WTC11 (cell line): ENCODE measurements around the gene FZD1. TPM values are rescaled to one million over a fixed set of nuclear protein-coding genes. Genes with fewer than 3 reads are reported as not detected.

ENCODE experiments used
- ATAC-seq: fragments of 200-7000 bp; cut with Tn5 transposase; 2 replicates; pipeline ENCODE4 v1.10.0; 2021; ENCODE audit warnings: mild to moderate bottlenecking, moderate library complexity
- CTCF ChIA-PET: fragments of 300-600 bp; sonication (Branson Sonifier 250); formaldehyde crosslinking; loops from one replicate; lab custom pipeline; 2021; ENCODE audit warnings: antibody characterized with exemption; lab: Charles Lee
- POLR2A ChIA-PET: fragments of 350-600 bp; sonication (Branson Sonifier 250); formaldehyde crosslinking; loops from one replicate; lab custom pipeline; 2021; ENCODE audit warnings: antibody characterized with exemption; lab: Charles Lee
- DNase-seq: peaks from one replicate; pipeline ENCODE4 v3.0.0; 2021; ENCODE audit warnings: low spot score
- H3K27ac Mint-ChIP-seq: 2 replicates; pipeline ENCODE4 v1.8.0; 2021; ENCODE audit warnings: mixed read lengths
- H3K27me3 Mint-ChIP-seq: 2 replicates; pipeline ENCODE4 v1.8.0; 2021; ENCODE audit warnings: low read depth, mild to moderate bottlenecking, moderate library complexity, mixed read lengths
- H3K36me3 Mint-ChIP-seq: 2 replicates; pipeline ENCODE4 v1.8.0; 2021; ENCODE audit warnings: mixed read lengths
- H3K4me1 Mint-ChIP-seq: 2 replicates; pipeline ENCODE4 v1.8.0; 2022; ENCODE audit warnings: mixed read lengths
- H3K4me3 Mint-ChIP-seq: 2 replicates; pipeline ENCODE4 v1.8.0; 2021; ENCODE audit warnings: mild to moderate bottlenecking, moderate library complexity, mixed read lengths
- H3K9me3 Mint-ChIP-seq: 2 replicates; pipeline ENCODE4 v1.8.0; 2021; ENCODE audit warnings: mixed read lengths
- CREB1 ChIP-seq: sonication (generic); formaldehyde crosslinking; IDR thresholded peaks from 2 replicates; pipeline ENCODE4 v1.8.0; 2023; ENCODE audit warnings: mild to moderate bottlenecking, missing genetic modification reagents
- ESRRA ChIP-seq: sonication (generic); formaldehyde crosslinking; IDR thresholded peaks from 2 replicates; pipeline ENCODE4 v1.8.1; 2022; ENCODE audit warnings: mild to moderate bottlenecking, missing genetic modification reagents, borderline replicate concordance
- FOXJ3 ChIP-seq: sonication (generic); formaldehyde crosslinking; IDR thresholded peaks from 2 replicates; pipeline ENCODE4 v1.9.0; 2021; ENCODE audit warnings: missing genetic modification reagents, mild to moderate bottlenecking, borderline replicate concordance
- GABPB1 ChIP-seq: sonication (generic); formaldehyde crosslinking; IDR thresholded peaks from 2 replicates; pipeline ENCODE4 v1.8.1; 2023; ENCODE audit warnings: mild to moderate bottlenecking, missing genetic modification reagents
- GRHL2 ChIP-seq: fragments of 250-450 bp; sonication (Bioruptor Pico); IDR thresholded peaks from 2 replicates; pipeline ENCODE4 v1.8.0; 2022; ENCODE audit warnings: mild to moderate bottlenecking, moderate library complexity; ENCODE audit not compliant: insufficient replicate concordance, severe bottlenecking
- JAZF1 ChIP-seq: fragments of 250-450 bp; sonication (Bioruptor Pico); IDR thresholded peaks from 2 replicates; pipeline ENCODE4 v1.9.0; 2021; ENCODE audit warnings: moderate library complexity, mild to moderate bottlenecking, inconsistent platforms
- NFATC4 ChIP-seq: fragments of 250-450 bp; sonication (Bioruptor Pico); IDR thresholded peaks from 2 replicates; pipeline ENCODE4 v1.9.0; 2021; ENCODE audit warnings: mild to moderate bottlenecking
- NFYB ChIP-seq: sonication (generic); formaldehyde crosslinking; conservative IDR thresholded peaks from 2 replicates; pipeline ENCODE4 v1.8.0; 2022; ENCODE audit warnings: low read depth, missing genetic modification reagents
- NR1H2 ChIP-seq: sonication (generic); formaldehyde crosslinking; IDR thresholded peaks from 2 replicates; pipeline ENCODE4 v1.9.0; 2021; ENCODE audit warnings: mild to moderate bottlenecking, moderate library complexity, missing genetic modification reagents
- RELA ChIP-seq: sonication (generic); formaldehyde crosslinking; IDR thresholded peaks from 2 replicates; pipeline ENCODE4 v1.8.1; 2022; ENCODE audit warnings: missing genetic modification reagents, mild to moderate bottlenecking, borderline replicate concordance
- SP1 ChIP-seq: sonication (generic); formaldehyde crosslinking; conservative IDR thresholded peaks from 2 replicates; pipeline ENCODE4 v1.8.1; 2022; ENCODE audit warnings: missing genetic modification reagents
- TEAD4 ChIP-seq: sonication (generic); formaldehyde crosslinking; IDR thresholded peaks from 2 replicates; pipeline ENCODE4 v1.8.0; 2022; ENCODE audit warnings: mild to moderate bottlenecking, missing genetic modification reagents
- ZBTB21 ChIP-seq: sonication (generic); formaldehyde crosslinking; IDR thresholded peaks from 2 replicates; pipeline ENCODE4 v1.8.1; 2023; ENCODE audit warnings: mild to moderate bottlenecking, missing genetic modification reagents, borderline replicate concordance
- ZNF263 ChIP-seq: sonication (generic); formaldehyde crosslinking; IDR thresholded peaks from 2 replicates; pipeline ENCODE4 v1.8.1; 2022; ENCODE audit warnings: low read depth, mild to moderate bottlenecking, moderate library complexity, missing genetic modification reagents
- ZNF396 ChIP-seq: fragments of 250-450 bp; sonication (Bioruptor Pico); IDR thresholded peaks from 2 replicates; pipeline ENCODE4 v1.8.0; 2021; ENCODE audit warnings: mild to moderate bottlenecking, moderate library complexity, borderline replicate concordance
- ZNF423 ChIP-seq: fragments of 250-450 bp; sonication (Bioruptor Pico); IDR thresholded peaks from 2 replicates; pipeline ENCODE4 v2.1.2; 2022; ENCODE audit warnings: mild to moderate bottlenecking, moderate library complexity
- ZNF671 ChIP-seq: fragments of 250-450 bp; sonication (Bioruptor Pico); IDR thresholded peaks from 2 replicates; pipeline ENCODE4 v1.8.0; 2021; ENCODE audit warnings: mild to moderate bottlenecking
- total RNA-seq: library from RNA; stranded (reverse); gene quantifications from 3 replicates; pipeline ENCODE4 v1.2.3, GENCODE V29; 2021
- TF ChIP-seq, protein P1 (sequence below): sonication (generic); formaldehyde crosslinking; IDR thresholded peaks from 2 replicates; pipeline ENCODE4 v1.8.1; 2022; ENCODE audit warnings: low read depth, missing genetic modification reagents, borderline replicate concordance
- TF ChIP-seq, protein P2 (sequence below): fragments of 250-450 bp; sonication (Bioruptor Pico); IDR thresholded peaks from 2 replicates; pipeline ENCODE4 v1.9.0; 2021; ENCODE audit warnings: mild to moderate bottlenecking, borderline replicate concordance
- TF ChIP-seq, protein P3 (sequence below): sonication (generic); formaldehyde crosslinking; IDR thresholded peaks from 2 replicates; pipeline ENCODE4 v1.8.0; 2022; ENCODE audit warnings: mild to moderate bottlenecking, missing genetic modification reagents
- TF ChIP-seq, protein P4 (sequence below): fragments of 250-450 bp; sonication (Bioruptor Pico); IDR thresholded peaks from 2 replicates; pipeline ENCODE4 v1.9.0; 2021; ENCODE audit warnings: moderate library complexity, mild to moderate bottlenecking, inconsistent platforms, borderline replicate concordance

FZD1 gene
- total RNA-seq, 1 experiment from 2014 or later: 2.0 TPM

DNA sequence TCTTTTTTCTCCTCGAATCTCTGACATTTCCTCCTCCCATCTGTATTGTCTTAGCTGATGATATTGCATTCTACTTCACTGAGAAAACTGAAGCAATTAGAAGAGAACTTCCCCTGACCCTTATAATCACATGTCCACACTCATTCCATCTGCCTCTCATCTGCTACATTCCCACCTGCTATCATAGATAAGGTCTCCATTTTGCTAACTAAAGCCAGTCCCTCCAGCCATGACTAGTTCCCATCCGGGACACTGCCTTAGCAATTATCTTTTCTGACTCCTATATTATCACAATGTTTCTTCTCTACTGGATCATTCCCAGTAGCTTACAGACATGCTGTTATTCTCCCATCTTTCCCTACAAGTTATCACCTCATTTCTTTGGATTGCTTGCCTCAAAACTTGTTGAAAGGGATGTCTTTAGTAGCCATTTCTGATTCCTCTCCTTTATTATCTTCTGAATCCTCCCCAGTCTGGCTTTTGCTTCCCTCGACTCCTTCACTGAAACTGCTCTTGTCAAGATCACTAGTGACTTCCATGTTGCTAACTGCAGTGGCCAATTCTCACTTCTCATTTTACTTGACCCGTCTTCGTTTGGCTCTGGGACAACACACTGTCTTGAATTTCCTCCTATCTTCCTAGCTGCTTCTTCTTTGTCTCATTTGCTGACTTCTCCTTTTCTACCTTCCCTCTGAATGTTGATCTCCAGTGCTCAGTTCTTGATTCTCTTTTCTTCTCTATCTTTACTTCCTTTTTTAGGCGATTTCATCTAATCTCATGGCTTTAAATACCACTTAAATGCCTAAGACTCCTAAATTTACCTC is 35.9 kb downstream of the FZD1 start:
- TF ChIP-seq, protein P1, sequence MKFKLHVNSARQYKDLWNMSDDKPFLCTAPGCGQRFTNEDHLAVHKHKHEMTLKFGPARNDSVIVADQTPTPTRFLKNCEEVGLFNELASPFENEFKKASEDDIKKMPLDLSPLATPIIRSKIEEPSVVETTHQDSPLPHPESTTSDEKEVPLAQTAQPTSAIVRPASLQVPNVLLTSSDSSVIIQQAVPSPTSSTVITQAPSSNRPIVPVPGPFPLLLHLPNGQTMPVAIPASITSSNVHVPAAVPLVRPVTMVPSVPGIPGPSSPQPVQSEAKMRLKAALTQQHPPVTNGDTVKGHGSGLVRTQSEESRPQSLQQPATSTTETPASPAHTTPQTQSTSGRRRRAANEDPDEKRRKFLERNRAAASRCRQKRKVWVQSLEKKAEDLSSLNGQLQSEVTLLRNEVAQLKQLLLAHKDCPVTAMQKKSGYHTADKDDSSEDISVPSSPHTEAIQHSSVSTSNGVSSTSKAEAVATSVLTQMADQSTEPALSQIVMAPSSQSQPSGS (CRISPR knock-in tag): no peak
- TF ChIP-seq NFYB (CRISPR knock-in tag) (no peak), GRHL2 (CRISPR knock-in tag) (no peak), SP1 (CRISPR knock-in tag) (no peak), CREB1 (CRISPR knock-in tag) (no peak), TEAD4 (CRISPR knock-in tag) (no peak)
- TF ChIP-seq, protein P2, sequence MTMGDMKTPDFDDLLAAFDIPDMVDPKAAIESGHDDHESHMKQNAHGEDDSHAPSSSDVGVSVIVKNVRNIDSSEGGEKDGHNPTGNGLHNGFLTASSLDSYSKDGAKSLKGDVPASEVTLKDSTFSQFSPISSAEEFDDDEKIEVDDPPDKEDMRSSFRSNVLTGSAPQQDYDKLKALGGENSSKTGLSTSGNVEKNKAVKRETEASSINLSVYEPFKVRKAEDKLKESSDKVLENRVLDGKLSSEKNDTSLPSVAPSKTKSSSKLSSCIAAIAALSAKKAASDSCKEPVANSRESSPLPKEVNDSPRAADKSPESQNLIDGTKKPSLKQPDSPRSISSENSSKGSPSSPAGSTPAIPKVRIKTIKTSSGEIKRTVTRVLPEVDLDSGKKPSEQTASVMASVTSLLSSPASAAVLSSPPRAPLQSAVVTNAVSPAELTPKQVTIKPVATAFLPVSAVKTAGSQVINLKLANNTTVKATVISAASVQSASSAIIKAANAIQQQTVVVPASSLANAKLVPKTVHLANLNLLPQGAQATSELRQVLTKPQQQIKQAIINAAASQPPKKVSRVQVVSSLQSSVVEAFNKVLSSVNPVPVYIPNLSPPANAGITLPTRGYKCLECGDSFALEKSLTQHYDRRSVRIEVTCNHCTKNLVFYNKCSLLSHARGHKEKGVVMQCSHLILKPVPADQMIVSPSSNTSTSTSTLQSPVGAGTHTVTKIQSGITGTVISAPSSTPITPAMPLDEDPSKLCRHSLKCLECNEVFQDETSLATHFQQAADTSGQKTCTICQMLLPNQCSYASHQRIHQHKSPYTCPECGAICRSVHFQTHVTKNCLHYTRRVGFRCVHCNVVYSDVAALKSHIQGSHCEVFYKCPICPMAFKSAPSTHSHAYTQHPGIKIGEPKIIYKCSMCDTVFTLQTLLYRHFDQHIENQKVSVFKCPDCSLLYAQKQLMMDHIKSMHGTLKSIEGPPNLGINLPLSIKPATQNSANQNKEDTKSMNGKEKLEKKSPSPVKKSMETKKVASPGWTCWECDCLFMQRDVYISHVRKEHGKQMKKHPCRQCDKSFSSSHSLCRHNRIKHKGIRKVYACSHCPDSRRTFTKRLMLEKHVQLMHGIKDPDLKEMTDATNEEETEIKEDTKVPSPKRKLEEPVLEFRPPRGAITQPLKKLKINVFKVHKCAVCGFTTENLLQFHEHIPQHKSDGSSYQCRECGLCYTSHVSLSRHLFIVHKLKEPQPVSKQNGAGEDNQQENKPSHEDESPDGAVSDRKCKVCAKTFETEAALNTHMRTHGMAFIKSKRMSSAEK (CRISPR knock-in tag): no peak
- Mint-ChIP-seq H3K36me3 (no peaks in the 10 kb centered on the region; the same call in 1 of the 2 replicates), H3K27me3 (no peaks in the 10 kb centered on the region), H3K27ac (no peak overlapping the region), H3K4me3 (no peak overlapping the region), H3K4me1 (peaks cover 19% of the 10 kb centered on the region), H3K9me3 (peaks cover 8% of the 10 kb centered on the region)
- no peak for ATAC-seq
- POLR2A ChIA-PET: no interaction called here
- DNase-seq: no peak
- CTCF ChIA-PET: no interaction called here

DNA sequence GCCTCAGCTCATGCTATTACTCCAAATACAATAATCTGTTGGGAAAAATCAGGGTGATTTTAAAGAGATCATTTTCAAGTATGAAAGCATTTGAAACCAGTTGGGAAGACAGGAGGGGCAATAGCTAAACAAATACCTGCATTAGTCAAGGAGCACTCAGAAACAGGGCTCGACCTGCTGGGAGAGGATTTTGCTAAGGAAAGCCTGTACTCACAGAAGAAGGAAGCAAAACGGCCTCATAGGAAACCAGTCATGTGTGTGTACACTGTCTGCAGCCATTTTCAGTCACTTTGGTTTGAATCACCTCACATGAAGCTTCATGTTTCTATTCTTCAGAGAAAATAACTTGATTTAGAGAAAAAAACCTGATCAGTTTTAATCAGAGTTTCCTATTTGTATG is 38.6 kb downstream of the FZD1 start:
- Mint-ChIP-seq H3K9me3 (no peaks in the 10 kb centered on the region), H3K27me3 (no peaks in the 10 kb centered on the region), H3K4me1 (peaks cover 19% of the 10 kb centered on the region), H3K4me3 (no peak overlapping the region), H3K36me3 (no peaks in the 10 kb centered on the region), H3K27ac (no peak overlapping the region)
- DNase-seq (no peak), ATAC-seq (no peak)
- POLR2A ChIA-PET: no interaction called here
- CTCF ChIA-PET: interaction anchor here (2.2 kb wide), 1 partner anchor 15 kb away, joined by 7 read pairs; no protein-coding TSS in a partner anchor
- TF ChIP-seq ZNF423 (no peak), ZBTB21 (no peak), GABPB1 (CRISPR knock-in tag) (no peak), FOXJ3 (CRISPR knock-in tag) (no peak), ZNF396 (CRISPR knock-in tag) (no peak), RELA (CRISPR knock-in tag) (no peak), JAZF1 (CRISPR knock-in tag) (no peak), NFATC4 (CRISPR knock-in tag) (no peak), GRHL2 (CRISPR knock-in tag) (no peak), ZNF263 (CRISPR knock-in tag) (no peak), NR1H2 (no peak), ESRRA (CRISPR knock-in tag) (no peak), ZNF671 (CRISPR knock-in tag) (no peak)
- TF ChIP-seq, protein P3, sequence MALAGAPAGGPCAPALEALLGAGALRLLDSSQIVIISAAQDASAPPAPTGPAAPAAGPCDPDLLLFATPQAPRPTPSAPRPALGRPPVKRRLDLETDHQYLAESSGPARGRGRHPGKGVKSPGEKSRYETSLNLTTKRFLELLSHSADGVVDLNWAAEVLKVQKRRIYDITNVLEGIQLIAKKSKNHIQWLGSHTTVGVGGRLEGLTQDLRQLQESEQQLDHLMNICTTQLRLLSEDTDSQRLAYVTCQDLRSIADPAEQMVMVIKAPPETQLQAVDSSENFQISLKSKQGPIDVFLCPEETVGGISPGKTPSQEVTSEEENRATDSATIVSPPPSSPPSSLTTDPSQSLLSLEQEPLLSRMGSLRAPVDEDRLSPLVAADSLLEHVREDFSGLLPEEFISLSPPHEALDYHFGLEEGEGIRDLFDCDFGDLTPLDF: no peak
- TF ChIP-seq, protein P2 (CRISPR knock-in tag): no peak
- TF ChIP-seq, protein P4, sequence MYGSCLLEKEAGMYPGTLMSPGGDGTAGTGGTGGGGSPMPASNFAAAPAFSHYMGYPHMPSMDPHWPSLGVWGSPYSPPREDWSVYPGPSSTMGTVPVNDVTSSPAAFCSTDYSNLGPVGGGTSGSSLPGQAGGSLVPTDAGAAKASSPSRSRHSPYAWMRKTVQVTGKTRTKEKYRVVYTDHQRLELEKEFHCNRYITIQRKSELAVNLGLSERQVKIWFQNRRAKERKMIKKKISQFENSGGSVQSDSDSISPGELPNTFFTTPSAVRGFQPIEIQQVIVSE (CRISPR knock-in tag): no peak
